Measurements from ENCODE around the gene DCUN1D3.
A peak's percentile ranks its signal among the peaks of the same experiment; 100 is the strongest.
"Not testable (repeated sequence)": the region's sequence is repeated elsewhere in the genome, so short reads cannot be mapped to it uniquely, and the experiment has no call there.

The DCUN1D3 gene

GRCh38 chr16:20900299-20901067, at the start of gene DCUN1D3, which contains the start of gene LYRM1:
DCUN1D3 (minus strand) TSS chr16:20900358; CDS start chr16:20862538, 37,820 bp downstream.
LYRM1 (plus strand) TSS chr16:20900771; CDS start chr16:20915556, 14,785 bp downstream.
- POLR2A ChIA-PET = interaction anchor here (0.6 to 2.6 kb wide), 13 partner anchors 10 to 200 kb away, joined by 3 to 12 read pairs (median 5); partner anchors contain the start of genes ERI2 and REXO5
- CTCF ChIA-PET = interaction anchor here (3.0 kb wide), 1 partner anchor 49 kb away, joined by 14 read pairs; no protein-coding TSS in a partner anchor
- DNase-seq (ENCODE audit: low read depth, low spot score) = peak; percentile 97
- H3K4me3 ChIP-seq (ENCODE audit: low read depth, low read length) = peak within 1 kb of the TSS; percentile 94
- no peak for TF ChIP-seq CTCF (IDR thresholded peaks at IDR 0.05; ENCODE audit: insufficient read depth, low read length, missing control alignments)

DNA sequence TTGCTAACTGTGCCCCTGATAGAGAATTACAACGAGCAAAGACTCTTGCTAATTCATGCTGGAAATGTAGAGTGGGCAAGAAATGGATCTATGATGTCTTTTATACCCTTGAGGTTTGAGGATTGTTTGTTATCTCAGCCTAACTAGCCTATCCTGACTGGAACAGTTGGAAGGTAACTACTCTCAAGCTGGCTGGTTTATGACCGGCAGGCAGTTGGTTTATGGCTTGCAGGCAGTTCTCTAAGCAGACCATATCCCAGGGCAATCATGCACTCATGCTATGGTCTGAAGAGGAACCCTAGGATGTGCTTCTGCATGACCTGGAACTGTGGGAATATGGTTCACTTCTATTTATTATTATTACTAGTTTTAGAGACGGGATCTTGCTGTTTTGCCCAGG, 49.5 kb upstream of the DCUN1D3 start:
- POLR2A ChIA-PET = no interaction called here
- TF ChIP-seq CTCF (IDR thresholded peaks at IDR 0.05; ENCODE audit: insufficient read depth, low read length, missing control alignments) = no peak
- H3K4me3 ChIP-seq (ENCODE audit: low read depth, low read length) = no peak overlapping the region
- CTCF ChIA-PET = interaction anchor here (3.5 kb wide), 1 partner anchor 100 kb away, joined by 14 read pairs; no protein-coding TSS in a partner anchor
- no peak for DNase-seq (ENCODE audit: low read depth, low spot score)

- TF ChIP-seq CTCF (IDR thresholded peaks at IDR 0.05; ENCODE audit: insufficient read depth, low read length, missing control alignments) = no peak
- CTCF ChIA-PET = interaction anchor here (0.7 to 3.5 kb wide), 2 partner anchors 96 to 99 kb away, joined by 3 to 14 read pairs; no protein-coding TSS in a partner anchor
- DNase-seq (ENCODE audit: low read depth, low spot score) = no peak
- POLR2A ChIA-PET = no interaction called here
- H3K4me3 ChIP-seq (ENCODE audit: low read depth, low read length) = no peak overlapping the region
These were observed 48.3 kb upstream of the DCUN1D3 start for GRCh38 chr16:20948444-20948843.

DNA sequence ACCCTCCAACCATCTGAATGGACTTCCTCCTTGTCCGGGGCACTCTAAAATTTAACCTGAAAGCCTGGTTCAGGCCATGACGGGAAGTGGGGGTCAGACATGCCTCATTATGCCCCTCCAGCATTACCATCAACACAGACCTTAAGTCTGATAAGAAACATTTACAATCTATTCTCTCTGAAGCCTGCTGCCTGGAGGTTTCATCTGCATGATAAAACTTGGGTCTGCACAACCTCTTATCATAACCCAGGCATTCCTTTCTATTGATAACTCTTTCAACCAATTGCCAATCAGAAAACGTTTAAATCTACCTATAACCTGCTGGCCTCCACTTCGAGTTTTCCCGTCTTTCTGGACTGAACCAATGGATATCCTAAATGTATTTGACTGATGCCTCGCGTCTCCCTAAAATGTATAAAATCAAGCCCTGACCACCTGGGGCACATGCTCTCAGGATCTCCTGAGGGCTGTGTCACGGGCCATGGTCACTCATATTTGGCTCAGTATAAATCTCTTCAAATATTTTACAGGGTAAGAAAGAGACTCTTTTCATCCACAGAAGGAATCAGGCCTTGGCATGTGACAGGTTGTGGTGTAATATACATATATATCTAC, 46.0 kb upstream of the DCUN1D3 start:
- no peak overlapping the region for H3K4me3 ChIP-seq (ENCODE audit: low read depth, low read length)
- TF ChIP-seq CTCF (IDR thresholded peaks at IDR 0.05; ENCODE audit: insufficient read depth, low read length, missing control alignments) = no peak
- DNase-seq (ENCODE audit: low read depth, low spot score) = no peak
- POLR2A ChIA-PET = no interaction called here
- CTCF ChIA-PET = no interaction called here

DNA sequence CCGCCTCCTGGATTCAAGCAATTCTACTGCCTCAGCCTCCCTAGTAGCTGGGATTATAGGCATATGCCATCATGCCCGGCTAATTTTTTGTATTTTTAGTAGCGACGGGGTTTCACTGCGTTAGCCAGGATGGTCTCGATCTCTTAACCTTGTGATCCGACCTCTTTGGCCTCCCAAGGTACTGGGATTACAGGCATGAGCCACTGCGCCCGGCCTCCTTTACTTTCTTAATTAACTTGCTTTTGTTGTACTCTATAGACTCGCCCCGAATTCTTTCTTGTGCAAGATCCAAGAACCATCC, 45.4 kb upstream of the DCUN1D3 start:
- DNase-seq (ENCODE audit: low read depth, low spot score); H3K4me3 ChIP-seq (ENCODE audit: low read depth, low read length); POLR2A ChIA-PET: not testable (repeated sequence)
- CTCF ChIA-PET = interaction anchor here (1.2 kb wide), 1 partner anchor 93 kb away, joined by 4 read pairs; no protein-coding TSS in a partner anchor

GRCh38 chr16:20944861-20945574, 44.9 kb upstream of the DCUN1D3 start:
- POLR2A ChIA-PET = no interaction called here
- no peak for TF ChIP-seq CTCF (IDR thresholded peaks at IDR 0.05; ENCODE audit: insufficient read depth, low read length, missing control alignments)
- H3K4me3 ChIP-seq (ENCODE audit: low read depth, low read length) = no peak overlapping the region
- no peak for DNase-seq (ENCODE audit: low read depth, low spot score)
- CTCF ChIA-PET = interaction anchor here (1.0 to 2.3 kb wide), 3 partner anchors 13 to 95 kb away, joined by 3 to 15 read pairs (median 4); no protein-coding TSS in a partner anchor

All from AG04449 (cell line).